HL-60/S4 treated with retinoic acid at 250 ng/mL for 4 days and 3 days (cell line): Measurements from ENCODE around the gene CDCA7L.

Source experiments
- in situ Hi-C: fragments of 300-500 bp; cut with MboI; formaldehyde crosslinking; loops from 2 replicates; pipeline ENCODE4 v1.7.0; 2022; ENCODE audit warnings: low sequenced_read_pairs

The CDCA7L gene, protein sequence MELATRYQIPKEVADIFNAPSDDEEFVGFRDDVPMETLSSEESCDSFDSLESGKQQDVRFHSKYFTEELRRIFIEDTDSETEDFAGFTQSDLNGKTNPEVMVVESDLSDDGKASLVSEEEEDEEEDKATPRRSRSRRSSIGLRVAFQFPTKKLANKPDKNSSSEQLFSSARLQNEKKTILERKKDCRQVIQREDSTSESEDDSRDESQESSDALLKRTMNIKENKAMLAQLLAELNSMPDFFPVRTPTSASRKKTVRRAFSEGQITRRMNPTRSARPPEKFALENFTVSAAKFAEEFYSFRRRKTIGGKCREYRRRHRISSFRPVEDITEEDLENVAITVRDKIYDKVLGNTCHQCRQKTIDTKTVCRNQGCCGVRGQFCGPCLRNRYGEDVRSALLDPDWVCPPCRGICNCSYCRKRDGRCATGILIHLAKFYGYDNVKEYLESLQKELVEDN

DNA sequence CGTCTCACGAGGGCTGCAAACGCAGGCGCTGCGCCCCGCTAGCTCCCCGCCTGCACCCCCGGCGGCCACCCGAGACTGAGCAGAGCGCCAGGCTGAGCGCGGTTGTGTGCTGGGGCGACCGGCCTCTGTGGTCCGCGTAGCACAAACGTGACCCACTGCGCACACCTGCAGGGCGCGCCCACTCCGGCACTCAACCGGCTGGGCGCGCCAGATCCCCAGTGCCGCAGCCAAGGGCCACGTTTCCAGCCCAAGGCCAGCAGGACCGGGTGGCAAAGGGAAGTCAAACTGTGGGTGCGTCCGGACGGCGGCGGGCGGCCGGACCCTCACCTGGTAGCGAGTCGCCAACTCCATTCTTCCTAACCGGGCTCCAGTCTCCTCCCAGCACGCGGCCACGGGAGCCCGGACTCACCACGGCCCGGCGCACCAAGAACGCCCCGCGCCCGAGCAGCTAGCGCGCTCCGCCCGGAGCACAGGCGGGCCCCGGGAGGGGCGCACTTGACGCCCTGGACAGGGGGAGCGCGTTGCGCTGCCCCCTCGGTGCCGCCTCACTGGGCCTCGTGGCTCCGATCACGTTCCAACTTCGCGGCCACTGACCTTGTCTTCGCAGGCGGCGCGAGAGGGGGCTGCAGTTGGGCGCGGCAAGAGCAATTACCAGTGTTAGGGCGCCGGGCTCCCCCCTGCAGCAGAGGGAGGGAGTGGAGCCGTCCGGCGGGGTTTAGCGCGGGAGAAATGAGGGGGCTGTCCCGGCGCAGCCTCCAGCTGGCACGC is at the start of gene CDCA7L:
TSS of gene CDCA7L (minus strand) at position 446 of the 768 bp plus-strand sequence. CDS start at position 351, 95 bp downstream.
- in situ Hi-C loops = no loop called here

DNA sequence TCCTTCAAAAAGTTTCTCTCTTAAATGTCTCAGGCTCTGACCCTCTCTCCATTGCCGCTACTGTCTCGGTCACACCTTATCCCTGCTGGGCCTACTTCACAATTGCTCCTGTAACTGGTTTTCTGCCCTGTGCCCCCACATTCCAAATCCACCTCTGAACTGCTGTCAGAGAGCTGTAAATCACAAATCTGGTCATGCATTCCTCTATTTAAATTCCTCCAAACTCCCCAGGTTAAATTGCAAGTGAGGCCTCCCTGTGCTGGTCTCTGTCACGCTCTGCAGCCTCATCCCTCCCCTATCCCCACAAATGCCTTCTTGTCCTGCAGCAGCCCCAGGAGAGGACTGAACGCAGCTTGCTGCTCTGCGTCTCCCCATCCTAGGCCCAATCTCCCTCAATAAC is 40.4 kb upstream of the CDCA7L start:
- in situ Hi-C loops = no loop called here

DNA sequence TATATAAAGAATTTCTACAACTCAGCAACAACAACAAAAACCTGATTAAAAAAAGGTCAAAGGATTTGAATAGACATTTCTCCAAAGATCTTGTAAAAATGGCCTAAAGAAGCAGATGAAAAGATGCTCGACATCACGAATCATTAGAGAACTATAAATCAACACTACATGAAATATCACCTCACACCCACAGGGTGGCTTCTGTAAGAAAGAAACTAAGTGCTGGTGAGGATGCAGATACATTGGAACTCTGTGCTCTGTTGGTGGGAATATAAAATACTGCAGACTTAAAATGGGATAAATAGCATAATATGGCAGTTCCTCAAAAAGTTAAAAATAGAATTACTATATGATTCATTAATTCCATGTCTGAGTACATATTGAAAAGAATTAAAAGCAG is 38.3 kb upstream of the CDCA7L start:
- in situ Hi-C loops = no loop called here

DNA sequence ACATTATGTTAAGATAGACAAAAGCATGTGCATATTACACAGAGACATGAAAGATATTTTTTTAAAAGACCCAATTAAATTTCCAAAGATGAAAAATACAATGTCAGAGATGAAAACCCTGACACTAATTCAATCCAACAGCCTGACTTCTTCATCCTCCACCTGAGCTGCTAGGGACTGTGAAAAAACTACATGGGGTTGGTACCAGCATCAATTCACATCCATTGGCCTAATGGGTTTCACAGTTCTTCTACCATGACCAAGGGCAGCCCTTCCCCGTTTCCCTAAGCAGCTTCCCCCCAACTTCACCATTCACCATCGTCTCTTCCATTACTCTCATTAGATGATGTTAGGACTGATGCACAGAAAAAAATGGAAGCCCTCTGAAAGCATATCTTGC is 37.4 kb upstream of the CDCA7L start:
- in situ Hi-C loops = no loop called here

DNA sequence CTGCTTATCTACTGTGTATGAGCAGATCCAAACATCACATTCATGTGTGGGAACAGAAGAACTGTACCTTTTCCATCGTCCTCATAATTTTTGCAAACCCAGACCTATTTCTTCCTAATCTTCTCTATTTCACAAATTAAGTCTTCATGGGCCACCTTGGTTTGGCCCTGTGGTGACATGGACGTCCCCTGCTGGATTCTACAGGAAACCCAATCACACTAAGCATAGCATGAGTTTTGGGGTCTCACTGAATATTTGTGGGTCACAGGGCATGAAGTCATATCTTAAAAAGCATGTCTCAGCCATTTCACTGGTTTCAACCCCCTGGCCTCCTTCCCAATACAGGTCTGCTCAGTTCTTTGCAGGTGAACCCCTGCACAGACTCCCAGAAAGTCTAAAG is 35.8 kb upstream of the CDCA7L start:
- in situ Hi-C loops = no loop called here

- in situ Hi-C loops = no loop called here
Measured at GRCh38 chr7:21980926-21981500, 35.3 kb upstream of the CDCA7L start.

DNA sequence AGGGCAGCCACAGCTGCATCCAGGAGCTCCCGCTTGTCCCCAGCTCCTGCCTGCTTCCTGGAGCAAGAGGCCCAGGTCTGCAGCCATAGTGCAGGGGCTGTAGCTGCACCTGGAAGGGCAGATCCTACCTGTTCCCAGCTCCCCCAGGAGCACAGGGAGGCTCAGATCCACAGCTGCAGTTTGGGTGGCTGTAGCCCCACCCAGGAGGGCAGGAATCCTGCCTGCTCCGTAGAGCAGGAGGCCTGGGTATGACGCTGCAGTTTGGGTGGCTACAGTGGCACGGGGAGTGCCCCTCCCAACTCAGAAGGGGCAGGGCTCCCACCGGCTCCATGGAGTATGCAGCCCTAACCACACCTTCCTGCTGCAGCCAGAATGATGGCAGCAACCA is 26.7 kb upstream of the CDCA7L start:
- in situ Hi-C loops = no loop called here

- in situ Hi-C loops = no loop called here
Measured at GRCh38 chr7:21971780-21972396, 26.2 kb upstream of the CDCA7L start.

- in situ Hi-C loops = no loop called here
Measured at GRCh38 chr7:21969822-21970221, 24.1 kb upstream of the CDCA7L start.

DNA sequence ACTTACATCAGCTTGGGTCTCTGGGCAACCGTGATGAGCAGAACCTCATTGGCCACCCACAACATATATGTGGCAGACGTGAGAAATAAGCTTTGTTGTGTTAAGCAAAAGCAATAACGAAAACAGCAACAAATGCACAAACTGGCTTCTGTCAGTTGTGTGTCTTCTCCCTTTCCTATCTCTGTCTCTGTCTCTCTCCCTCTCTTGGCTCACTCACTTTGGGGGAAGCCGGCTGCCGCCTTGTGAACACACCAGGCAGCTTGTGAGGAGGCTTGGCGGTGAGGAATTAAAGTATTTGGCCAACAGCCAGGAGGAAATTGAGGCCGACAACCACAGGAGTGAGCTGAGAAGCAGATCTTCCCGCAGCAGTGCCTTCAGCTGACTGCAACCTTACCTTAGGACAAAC is 21.9 kb upstream of the CDCA7L start:
- in situ Hi-C loops = no loop called here

- in situ Hi-C loops = no loop called here
Measured at GRCh38 chr7:21966271-21966670, 20.6 kb upstream of the CDCA7L start.

DNA sequence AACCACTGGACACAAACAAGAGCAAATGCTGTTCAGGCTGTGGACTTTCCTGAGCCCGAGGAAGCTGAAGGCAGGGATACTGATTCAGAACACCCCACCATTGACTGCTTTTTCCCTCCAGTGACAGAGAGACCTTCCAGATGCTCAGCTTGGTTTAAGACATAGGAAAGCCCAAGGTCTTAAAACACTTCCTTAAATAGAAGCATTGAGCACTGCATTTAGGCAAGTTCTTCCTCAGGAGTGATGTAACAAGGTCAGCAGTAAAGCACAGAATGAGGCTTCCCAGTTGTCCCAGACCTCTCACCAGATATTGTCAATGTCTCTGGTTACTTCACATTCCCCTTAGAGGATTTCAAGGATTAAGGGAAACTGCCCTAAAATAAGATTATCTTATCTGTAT is 19.6 kb upstream of the CDCA7L start:
- in situ Hi-C loops = no loop called here

- in situ Hi-C loops = no loop called here
Measured at GRCh38 chr7:21962677-21963076, 17.0 kb upstream of the CDCA7L start.

- in situ Hi-C loops = no loop called here
Measured at GRCh38 chr7:21960922-21961321, 15.2 kb upstream of the CDCA7L start.

DNA sequence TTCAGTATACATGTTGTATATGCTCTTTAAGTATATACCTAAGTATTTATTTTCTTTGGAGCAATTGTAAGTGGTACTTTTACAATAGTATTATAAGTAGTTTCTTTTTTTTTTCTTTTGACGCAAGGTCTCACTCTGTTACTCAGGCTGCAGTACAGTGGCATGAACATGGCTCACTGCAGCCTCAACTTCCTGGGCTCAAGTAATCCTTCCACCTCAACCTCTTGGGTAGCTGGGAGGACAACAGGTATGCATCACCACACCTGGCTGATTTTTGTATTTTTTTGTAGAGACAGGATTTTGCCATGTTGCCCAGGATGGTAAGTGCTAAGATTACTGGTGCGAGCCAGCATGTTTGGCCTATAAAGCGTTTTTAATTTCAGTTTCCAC is 13.7 kb upstream of the CDCA7L start:
- in situ Hi-C loops = no loop called here

GRCh38 chr7:21953781-21954180 is 8.1 kb upstream of the CDCA7L start:
- in situ Hi-C loops = no loop called here

- in situ Hi-C loops = no loop called here
Measured at GRCh38 chr7:21948887-21949540, 3.3 kb upstream of the CDCA7L start.

DNA sequence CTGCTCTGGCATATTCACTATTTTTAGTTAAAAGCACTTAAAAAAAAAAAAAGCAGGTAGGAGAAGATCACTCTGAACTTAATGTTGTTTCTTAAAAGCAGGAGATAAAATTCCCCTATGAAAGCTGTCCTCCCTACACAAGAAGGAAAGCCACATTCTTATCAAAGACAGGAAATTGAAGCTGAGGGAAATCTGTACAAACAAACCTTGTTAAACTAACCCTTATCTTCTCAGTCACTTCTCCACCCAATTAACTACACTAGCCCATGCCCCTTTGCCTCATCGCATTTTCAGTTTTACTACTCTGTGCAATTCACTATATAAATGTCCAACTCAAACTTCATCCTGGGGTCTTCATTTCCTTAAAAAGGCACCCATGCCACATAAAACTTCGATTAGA is 2.7 kb upstream of the CDCA7L start:
- in situ Hi-C loops = no loop called here

DNA sequence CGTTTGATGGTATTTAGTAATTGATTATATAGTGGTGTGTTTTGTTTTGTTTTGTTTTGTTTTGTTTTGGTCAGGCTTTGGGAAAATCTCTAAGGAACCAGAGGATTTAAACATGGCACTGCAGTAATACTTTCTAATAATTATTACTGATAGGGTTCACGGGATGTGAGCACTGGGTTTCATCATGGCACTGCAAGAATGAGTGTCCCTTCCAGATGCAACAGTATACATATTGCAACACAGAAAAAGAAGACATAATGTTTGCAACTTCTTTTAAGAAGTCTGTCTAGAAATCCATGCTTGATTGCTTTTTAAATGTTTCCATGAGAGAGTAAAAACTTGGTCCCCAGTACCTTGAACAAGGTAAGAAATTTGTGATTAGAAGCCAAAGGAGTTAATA is 2.2 kb upstream of the CDCA7L start:
- in situ Hi-C loops = no loop called here

- in situ Hi-C loops = no loop called here
Measured at GRCh38 chr7:21947056-21947455, 1.4 kb upstream of the CDCA7L start.

DNA sequence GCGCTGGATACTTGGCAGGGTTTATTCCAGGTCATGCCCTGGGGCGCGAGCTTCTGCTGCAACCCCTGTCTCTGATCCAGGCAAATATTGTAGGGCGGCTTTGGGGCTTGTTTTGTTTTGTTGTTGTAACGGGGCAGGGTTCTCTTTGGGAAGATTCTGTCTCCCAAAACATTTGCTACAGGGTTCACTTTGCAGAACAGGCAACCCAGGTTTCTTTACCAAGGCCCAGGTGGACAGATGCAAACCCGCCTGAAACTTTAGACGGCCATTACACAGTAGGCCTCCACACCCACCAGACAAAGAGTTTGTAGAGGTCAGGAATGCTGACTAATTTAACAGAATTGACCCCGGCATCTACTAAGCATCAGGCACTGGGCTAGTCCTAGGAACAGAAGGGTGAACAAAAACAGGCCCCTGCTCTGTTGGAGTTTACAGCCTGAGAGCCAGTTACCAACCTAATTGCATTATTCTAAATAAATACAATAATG is 567 bp upstream of the CDCA7L start:
- in situ Hi-C loops = no loop called here
